ENCODE data around the gene G6PC1. TPM values are rescaled to one million over a fixed set of nuclear protein-coding genes. Genes with fewer than 3 reads are reported as not detected.

The G6PC1 gene
- total RNA-seq, 2 donors from 2014 or later, result not detected

Other genes starting within 250 kb of the G6PC1 start
- gene TUBG2, start 241.5 kb upstream of the G6PC1 start, total RNA-seq, result 10 to 100 TPM; 12.7 to 23.3 TPM
- 1 to 10 TPM; 1.2 to 2.9 TPM for gene PLEKHH3, start 223.8 kb upstream of the G6PC1 start, total RNA-seq
- gene CCR10, start 219.0 kb upstream of the G6PC1 start, total RNA-seq, result 1 to 10 TPM in 1 of 2 donors, under 1 TPM in 1; 0.78 to 1.0 TPM
- 1 to 10 TPM in 1 of 2 donors, under 1 TPM in 1; 0.43 to 4.4 TPM for gene CNTNAP1, start 218.3 kb upstream of the G6PC1 start, total RNA-seq
- 10 to 100 TPM; 34.2 to 56.9 TPM for gene EZH1, start 155.8 kb upstream of the G6PC1 start, total RNA-seq
- gene RAMP2, start 139.6 kb upstream of the G6PC1 start, total RNA-seq, result not detected
- 10 to 100 TPM; 58.4 to 62.2 TPM for gene VPS25, start 127.3 kb upstream of the G6PC1 start, total RNA-seq
- 1 to 10 TPM in 1 of 2 donors, under 1 TPM in 1; 0.56 to 1.7 TPM for gene WNK4, start 120.2 kb upstream of the G6PC1 start, total RNA-seq
- gene COA3, start 102.1 kb upstream of the G6PC1 start, total RNA-seq, result 10 to 100 TPM; 14.8 to 32.7 TPM
- gene CNTD1, start 101.9 kb upstream of the G6PC1 start, total RNA-seq, result under 1 TPM in 1 of 2 donors, not detected in 1; 0.43 TPM
- gene BECN1, start 76.5 kb upstream of the G6PC1 start, total RNA-seq, result 10 to 100 TPM; 84.5 to 86.1 TPM
- gene PSME3, start 67.4 kb upstream of the G6PC1 start, total RNA-seq, result 10 to 100 TPM; 79.1 to 95.5 TPM
- gene AOC2, start 56.2 kb upstream of the G6PC1 start, total RNA-seq, result 1 to 10 TPM; 3.6 to 6.1 TPM
- gene AOC3, start 49.6 kb upstream of the G6PC1 start, total RNA-seq, result 1 to 10 TPM; 3.0 to 5.0 TPM
- gene AARSD1, start 63.7 kb downstream of the G6PC1 start, total RNA-seq, result 10 to 100 TPM; 51.0 to 63.2 TPM
- gene PTGES3L, start 79.3 kb downstream of the G6PC1 start, total RNA-seq, result 1 to 10 TPM; 1.1 to 3.6 TPM
- gene RUNDC1, start 79.8 kb downstream of the G6PC1 start, total RNA-seq, result 10 to 100 TPM; 10.7 to 15.2 TPM
- 1,000 to 10,000 TPM; 1,275 to 1,425 TPM for gene RPL27, start 97.6 kb downstream of the G6PC1 start, total RNA-seq
- gene IFI35, start 106.0 kb downstream of the G6PC1 start, total RNA-seq, result 10 to 100 TPM; 33.3 to 62.3 TPM
- gene VAT1, start 121.6 kb downstream of the G6PC1 start, total RNA-seq, result 10 to 100 TPM; 28.3 to 35.7 TPM
- gene RND2, start 124.4 kb downstream of the G6PC1 start, total RNA-seq, result not detected
- 100 to 1,000 TPM in 1 of 2 donors, 10 to 100 TPM in 1; 74.0 to 126 TPM for gene BRCA1, start 224.6 kb downstream of the G6PC1 start, total RNA-seq